Ishikawa (cell line): Measurements from ENCODE around the gene GPATCH1.

Experiments
- EP300 ChIP-seq: IDR thresholded peaks from 2 replicates; pipeline ENCODE4 v1.6.1; 2012; ENCODE audit warnings: borderline replicate concordance
- TAF1 ChIP-seq: IDR thresholded peaks from 2 replicates; pipeline ENCODE4 v1.6.1; 2012; ENCODE audit warnings: low read depth, mild to moderate bottlenecking
- YY1 ChIP-seq: IDR thresholded peaks from 2 replicates; pipeline ENCODE4 v1.6.1; 2012; ENCODE audit warnings: low read depth
- ZBTB7A ChIP-seq: IDR thresholded peaks from 2 replicates; pipeline ENCODE4 v1.6.1; 2012; ENCODE audit warnings: low read depth

DNA sequence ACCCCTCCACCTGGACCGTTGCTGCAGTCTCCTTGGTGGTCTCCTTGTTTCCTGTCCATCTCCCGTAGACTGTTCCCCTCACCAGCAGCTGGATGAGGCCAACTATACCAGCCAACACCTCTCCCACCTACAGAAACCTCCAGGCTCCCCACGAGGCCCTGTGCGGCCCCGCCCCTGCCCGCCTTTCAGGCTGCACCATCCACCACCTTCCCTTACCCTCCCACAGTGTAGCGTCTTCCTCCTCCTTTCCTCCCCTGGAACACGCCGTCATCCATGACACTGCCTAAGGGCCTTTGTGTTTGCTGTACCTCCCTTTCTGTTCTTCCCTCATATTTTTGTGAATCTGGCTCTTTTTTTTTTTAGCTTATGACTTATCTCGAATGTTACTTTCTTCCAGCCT, 27.2 kb downstream of the GPATCH1 start:
- TF ChIP-seq YY1 (no peak), EP300 (no peak), ZBTB7A (no peak), TAF1 (no peak)
